T-cell (primary cell): ENCODE measurements around the gene TNRC6B. TPM values are rescaled to one million over a fixed set of nuclear protein-coding genes. Genes with fewer than 3 reads are reported as not detected.
A peak's percentile ranks its signal among the peaks of the same experiment; 100 is the strongest.

ENCODE experiments used
- ATAC-seq, 4 experiments: fragments of 200-7000 bp in 3 of 4; fragments of 150-1000 bp in 1 of 4; cut with Tn5 transposase; replicated peaks in 1 of 4; 1 replicate in 3 of 4; 2 replicates in 1 of 4; pipeline ENCODE4 v1.10.0; 2021; ENCODE audit warnings: moderate library complexity in 3 of 4, mild to moderate bottlenecking in 2 of 4, moderate number of reproducible peaks in 1 of 4
- CTCF ChIA-PET, 2 donors: fragments of 300-600 bp; sonication (Branson Sonifier 250); formaldehyde crosslinking; loops; one replicate each; lab custom pipeline; 2022; ENCODE audit warnings: antibody characterized with exemption in 2 of 2; lab: Charles Lee
- POLR2A ChIA-PET, 2 donors: fragments of 300-600 bp; sonication (Branson Sonifier 250); formaldehyde crosslinking; loops; one replicate each; lab custom pipeline; 2022; ENCODE audit warnings: antibody characterized with exemption in 2 of 2; lab: Charles Lee
- DNase-seq, 35 experiments: peaks; one replicate each; pipeline versions ENCODE4 v3.0.0 to v3.0.0-alpha.2; 2013 to 2023
- H3K27ac ChIP-seq: one replicate; pipeline ENCODE4 v1.5.1; 2013; ENCODE audit warnings: low read length
- H3K27me3 ChIP-seq, 2 experiments: replicated peaks in 1 of 2; 1 replicate in 1 of 2; 2 replicates in 1 of 2; pipeline versions ENCODE4 v1.6.1 to v1.7.0; 2013; ENCODE audit warnings: low read length in 1 of 2, mixed read lengths in 1 of 2; ENCODE audit not compliant: control insufficient read depth in 2 of 2, insufficient read depth in 2 of 2; ENCODE audit errors: extremely low read depth in 1 of 2
- H3K36me3 ChIP-seq, 2 donors: 1 replicate in 1 of 2; 2 replicates in 1 of 2; pipeline versions ENCODE4 v1.6.1 to v1.7.0; 2013; ENCODE audit warnings: low read length in 1 of 2; ENCODE audit not compliant: control insufficient read depth in 2 of 2, insufficient read depth in 1 of 2; ENCODE audit errors: extremely low read depth in 1 of 2
- H3K4me1 ChIP-seq, 2 experiments: 1 replicate in 1 of 2; 2 replicates in 1 of 2; pipeline versions ENCODE4 v1.6.1 to v1.7.0; 2013; ENCODE audit warnings: low read length in 2 of 2, mixed read lengths in 1 of 2; ENCODE audit not compliant: insufficient read depth in 2 of 2, control insufficient read depth in 1 of 2; ENCODE audit errors: extremely low read depth in 1 of 2
- H3K4me3 ChIP-seq, 2 donors: 1 replicate in 1 of 2; 2 replicates in 1 of 2; pipeline versions ENCODE4 v1.5.1 to v1.7.0; 2013; ENCODE audit warnings: mild to moderate bottlenecking in 2 of 2, low read length in 1 of 2, moderate library complexity in 1 of 2; ENCODE audit not compliant: control insufficient read depth in 1 of 2; ENCODE audit errors: extremely low read depth in 1 of 2
- H3K9me3 ChIP-seq: 2 replicates; pipeline ENCODE4 v1.7.0; 2013
- H3K27ac Mint-ChIP-seq, 2 donors: one replicate each; pipeline ENCODE4 v1.8.0; 2020 to 2021; ENCODE audit warnings: mild to moderate bottlenecking in 2 of 2, mixed read lengths in 2 of 2
- H3K27me3 Mint-ChIP-seq, 2 donors: one replicate each; pipeline ENCODE4 v1.8.0; 2021 to 2022; ENCODE audit warnings: mixed read lengths in 2 of 2
- H3K36me3 Mint-ChIP-seq: one replicate; pipeline ENCODE4 v1.8.0; 2021; ENCODE audit warnings: mixed read lengths
- H3K4me1 Mint-ChIP-seq, 3 donors: one replicate each; pipeline ENCODE4 v1.8.0; 2020 to 2022; ENCODE audit warnings: mixed read lengths in 3 of 3, mild to moderate bottlenecking in 1 of 3
- H3K4me3 Mint-ChIP-seq, 3 donors: one replicate each; pipeline ENCODE4 v1.8.0; 2020 to 2022; ENCODE audit warnings: mild to moderate bottlenecking in 3 of 3, mixed read lengths in 3 of 3, moderate library complexity in 3 of 3
- H3K9me3 Mint-ChIP-seq, 3 donors: one replicate each; pipeline ENCODE4 v1.8.0; 2020 to 2022; ENCODE audit warnings: mixed read lengths in 3 of 3
- WGBS: methylation state at CpG from one replicate; pipeline ENCODE4 v1.1.5; 2013; ENCODE audit warnings: missing lambda C conversion rate; ENCODE audit not compliant: insufficient coverage; 5-methylcytosine and 5-hydroxymethylcytosine counted together
- total RNA-seq, 35 experiments: library from RNA in 6 of 35; stranded (reverse) in 6 of 35; fragments of 120-200 nt in 1 of 35; gene quantifications; one replicate each; pipeline versions ENCODE4 v1.2.1 to v1.2.4 and lab custom pipeline; 2013 to 2026

TNRC6B gene
- total RNA-seq, 5 donors from 2014 or later (not counting 1 experiment from before 2014, with no cell fraction given), result 122 to 173 (median 143) TPM

- CTCF ChIA-PET, result interaction anchor here in 1 of 2 donors (0.6 to 1.9 kb wide), 3 partner anchors 26 to 1685 kb away, joined by 4 to 5 read pairs (median 5); partner anchors contain the start of gene TNRC6B
- peak overlapping the region; percentile 50 for H3K27ac ChIP-seq
- Mint-ChIP-seq H3K27me3 (no peaks in the 10 kb centered on the region), H3K27ac (peak overlapping the region; percentile 92 to 95), H3K4me1 (peaks cover 68 to 82% (median 78%) of the 10 kb centered on the region in 3 donors), H3K4me3 (peak overlapping the region; percentile 53 to 63 (median 60)), H3K9me3 (no peaks in the 10 kb centered on the region), H3K36me3 (peaks cover 17% of the 10 kb centered on the region)
- H3K27me3 ChIP-seq, result no peaks in the 10 kb centered on the region
- H3K36me3 ChIP-seq, result no peaks in the 10 kb centered on the region
- DNase-seq (peak in 25 of 35 experiments; percentile 6 to 66 (median 33)), ATAC-seq (peak; percentile 96 to 99 (median 97))
- no peaks in the 10 kb centered on the region for H3K9me3 ChIP-seq
- POLR2A ChIA-PET, result interaction anchor here (0.6 to 1.2 kb wide), 3 partner anchors 11 to 1076 kb away, joined by 3 read pairs; no protein-coding TSS in a partner anchor
- peaks cover 28 to 29% of the 10 kb centered on the region in 2 experiments for H3K4me1 ChIP-seq
- WGBS, result no CpG with 5 or more reads among the region's 5 CpGs
- no peak overlapping the region for H3K4me3 ChIP-seq
Measured at GRCh38 chr22:40203572-40203971, 25.8 kb downstream of the TNRC6B start.

- H3K27ac ChIP-seq, result peak overlapping the region; percentile 50
- DNase-seq (no peak), ATAC-seq (no peak)
- no peaks in the 10 kb centered on the region for H3K27me3 ChIP-seq
- Mint-ChIP-seq H3K4me3 (peak overlapping the region in 1 of 3 donors; percentile 60), H3K27ac (peak overlapping the region; percentile 92 to 95), H3K36me3 (peaks cover 14% of the 10 kb centered on the region), H3K9me3 (no peaks in the 10 kb centered on the region), H3K27me3 (no peaks in the 10 kb centered on the region), H3K4me1 (peaks cover 65 to 80% (median 77%) of the 10 kb centered on the region in 3 donors)
- WGBS, result 94% methylated on average over 3 of the region's 5 CpGs
- peaks cover 30 to 32% of the 10 kb centered on the region in 2 experiments for H3K4me1 ChIP-seq
- H3K4me3 ChIP-seq, result no peak overlapping the region
- POLR2A ChIA-PET, result no interaction called here
- H3K9me3 ChIP-seq, result no peaks in the 10 kb centered on the region
- H3K36me3 ChIP-seq, result no peaks in the 10 kb centered on the region
- CTCF ChIA-PET, result no interaction called here
Measured at GRCh38 chr22:40204321-40205116, 26.8 kb downstream of the TNRC6B start.

DNA sequence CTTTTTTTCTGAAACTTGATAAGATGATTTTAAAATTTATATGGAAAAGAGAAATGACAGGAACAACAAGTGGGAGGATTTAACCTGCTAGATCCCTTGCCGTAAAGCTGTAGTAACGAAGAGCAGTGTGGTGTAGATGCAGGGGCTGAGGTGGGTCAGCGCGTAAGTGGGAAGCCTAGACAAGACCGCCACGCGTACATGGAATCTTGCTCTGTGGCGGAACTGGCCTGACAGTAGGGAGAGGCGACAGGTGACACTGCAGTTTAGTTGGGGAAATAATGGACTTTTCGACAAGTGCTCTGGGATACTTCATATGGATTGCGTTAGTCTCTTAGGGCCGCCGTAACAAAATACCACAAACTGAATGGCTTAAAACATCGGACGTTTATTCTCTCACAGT lies 28.8 kb downstream of the TNRC6B start:
- ATAC-seq (no peak), DNase-seq (no peak)
- Histone ChIP-seq H3K4me1 (peaks cover 43 to 44% of the 10 kb centered on the region in 2 experiments), H3K27me3 (no peaks in the 10 kb centered on the region), H3K36me3 (no peaks in the 10 kb centered on the region), H3K27ac (no peak overlapping the region), H3K4me3 (no peak overlapping the region), H3K9me3 (no peaks in the 10 kb centered on the region)
- H3K4me1 Mint-ChIP-seq, result peaks cover 67 to 85% (median 83%) of the 10 kb centered on the region in 3 donors
- H3K4me3 Mint-ChIP-seq, result no peak overlapping the region
- H3K27ac Mint-ChIP-seq, result peak overlapping the region in 1 of 2 donors; percentile 1
- H3K27me3 Mint-ChIP-seq, result no peaks in the 10 kb centered on the region
- CTCF ChIA-PET, result no interaction called here
- H3K36me3 Mint-ChIP-seq, result peaks cover 14% of the 10 kb centered on the region
- H3K9me3 Mint-ChIP-seq, result no peaks in the 10 kb centered on the region
- POLR2A ChIA-PET, result no interaction called here
- 97% methylated on average over 13 of the region's 15 CpGs for WGBS

DNA sequence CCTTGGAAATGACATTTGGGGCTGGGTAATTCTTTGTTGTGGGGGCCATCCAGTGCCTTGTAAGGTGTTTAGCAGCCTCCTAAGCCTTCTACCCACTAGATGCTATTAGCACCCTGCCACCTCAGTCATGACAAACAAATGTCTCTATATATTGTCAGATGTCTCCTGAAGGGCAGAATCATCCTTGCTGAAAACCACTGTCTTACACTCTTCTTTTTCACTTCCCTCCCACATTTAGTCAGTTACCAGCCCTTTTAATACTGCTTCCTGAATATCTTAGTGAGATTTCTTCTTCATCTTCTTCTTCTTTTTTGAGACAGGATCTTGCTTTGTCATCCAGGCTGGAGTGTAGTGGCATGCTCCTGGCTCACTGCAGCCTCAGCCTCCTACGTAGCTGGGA lies 33.1 kb downstream of the TNRC6B start:
- Mint-ChIP-seq H3K27ac (peak overlapping the region; percentile 65 to 89), H3K9me3 (no peaks in the 10 kb centered on the region), H3K4me3 (peak overlapping the region in 1 of 3 donors; percentile 67), H3K36me3 (peaks cover 14% of the 10 kb centered on the region), H3K27me3 (no peaks in the 10 kb centered on the region), H3K4me1 (peaks cover 72 to 84% (median 83%) of the 10 kb centered on the region in 3 donors)
- no peaks in the 10 kb centered on the region for H3K27me3 ChIP-seq
- no peak overlapping the region for H3K27ac ChIP-seq
- ChIA-PET CTCF (no interaction called here), POLR2A (no interaction called here)
- peaks cover 0 to 2% of the 10 kb centered on the region in 2 donors for H3K36me3 ChIP-seq
- peaks cover 44 to 48% of the 10 kb centered on the region in 2 experiments for H3K4me1 ChIP-seq
- H3K9me3 ChIP-seq, result no peaks in the 10 kb centered on the region
- ATAC-seq, result peak in 2 of 4 experiments; percentile 28 to 29
- DNase-seq, result no peak
- WGBS, result no CpG with 5 or more reads among the region's 1 CpG
- H3K4me3 ChIP-seq, result no peak overlapping the region

DNA sequence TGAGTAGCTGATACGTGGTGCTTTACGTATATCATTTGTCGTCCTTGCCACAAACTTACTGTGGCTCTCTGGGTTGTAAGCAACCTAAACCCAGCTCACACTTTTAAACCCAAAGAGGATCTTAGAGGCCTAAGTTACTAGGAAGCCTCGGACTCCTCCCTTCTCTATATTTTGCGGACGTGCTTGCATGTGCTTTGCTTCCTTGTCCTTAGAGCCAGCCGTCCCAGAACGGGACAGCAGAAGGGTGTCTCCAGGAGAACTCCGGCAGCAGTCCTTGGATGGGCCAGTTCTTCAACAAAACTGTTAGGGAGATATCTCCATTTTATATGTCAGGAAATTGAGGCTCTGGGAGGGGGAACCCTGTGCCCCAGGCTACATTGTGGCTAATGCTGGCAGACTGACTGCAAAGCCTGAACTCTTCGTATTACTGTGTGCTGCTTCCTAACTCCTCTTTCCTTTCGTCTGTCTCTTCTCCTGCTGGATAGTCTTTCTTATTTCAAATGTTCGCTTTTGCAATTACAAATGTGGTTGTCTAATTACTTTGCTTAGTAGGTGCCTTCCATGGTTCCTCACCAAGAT lies 33.8 kb downstream of the TNRC6B start:
- H3K4me3 ChIP-seq, result no peak overlapping the region
- Mint-ChIP-seq H3K4me1 (peaks cover 80 to 89% (median 86%) of the 10 kb centered on the region in 3 donors), H3K4me3 (peak overlapping the region in 1 of 3 donors; percentile 67), H3K27me3 (no peaks in the 10 kb centered on the region), H3K9me3 (no peaks in the 10 kb centered on the region), H3K27ac (peak overlapping the region; percentile 65 to 89), H3K36me3 (peaks cover 13% of the 10 kb centered on the region)
- no peak for DNase-seq
- ATAC-seq, result no peak
- H3K27ac ChIP-seq, result no peak overlapping the region
- H3K36me3 ChIP-seq, result peaks cover 0 to 2% of the 10 kb centered on the region in 2 donors
- H3K27me3 ChIP-seq, result no peaks in the 10 kb centered on the region
- POLR2A ChIA-PET, result interaction anchor here in 1 of 2 donors (0.5 kb wide), 1 partner anchor 291 kb away, joined by 5 read pairs; no protein-coding TSS in a partner anchor
- 94% methylated on average over 7 of the region's 12 CpGs for WGBS
- CTCF ChIA-PET, result no interaction called here
- H3K9me3 ChIP-seq, result no peaks in the 10 kb centered on the region
- peaks cover 51 to 55% of the 10 kb centered on the region in 2 experiments for H3K4me1 ChIP-seq

DNA sequence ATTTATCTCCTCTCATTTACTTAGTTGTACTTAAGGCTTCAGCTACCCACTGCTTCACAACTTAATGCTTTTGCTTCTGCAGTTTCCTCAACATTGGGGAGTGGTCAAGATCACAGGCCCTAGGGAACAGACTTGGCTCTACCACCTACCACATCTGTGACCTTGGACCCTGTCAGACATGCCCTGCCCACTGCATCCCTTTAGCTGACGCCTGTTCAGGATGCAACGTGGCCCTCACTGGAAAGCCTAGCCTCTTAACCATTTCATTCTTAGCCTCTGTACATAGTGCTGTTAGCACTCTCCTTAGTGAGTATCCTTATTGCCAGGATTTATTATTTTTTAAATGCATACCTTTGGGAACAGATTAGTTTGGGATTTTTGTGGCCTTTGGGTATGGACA lies 34.4 kb downstream of the TNRC6B start:
- CTCF ChIA-PET, result interaction anchor here in 1 of 2 donors (0.5 kb wide), 1 partner anchor 46 kb away, joined by 5 read pairs; no protein-coding TSS in a partner anchor
- Histone ChIP-seq H3K9me3 (no peaks in the 10 kb centered on the region), H3K27me3 (no peaks in the 10 kb centered on the region), H3K4me1 (peaks cover 56 to 59% of the 10 kb centered on the region in 2 experiments), H3K36me3 (peaks cover 0 to 2% of the 10 kb centered on the region in 2 donors), H3K4me3 (no peak overlapping the region), H3K27ac (no peak overlapping the region)
- Mint-ChIP-seq H3K4me1 (peaks cover 85 to 90% (median 88%) of the 10 kb centered on the region in 3 donors), H3K9me3 (no peaks in the 10 kb centered on the region), H3K4me3 (peak overlapping the region in 1 of 3 donors; percentile 67), H3K27me3 (no peaks in the 10 kb centered on the region), H3K36me3 (peaks cover 9% of the 10 kb centered on the region), H3K27ac (peak overlapping the region; percentile 65 to 89)
- ATAC-seq, result no peak
- DNase-seq, result no peak
- no CpG with 5 or more reads among the region's 2 CpGs for WGBS
- POLR2A ChIA-PET, result interaction anchor here in 1 of 2 donors (0.6 kb wide), 1 partner anchor 10 kb away, joined by 4 read pairs; no protein-coding TSS in a partner anchor
